Nephron progenitor cell (in vitro differentiated cells): Measurements from ENCODE around the gene ITFG1.
"Not testable (repeated sequence)": the region's sequence is repeated elsewhere in the genome, so short reads cannot be mapped to it uniquely, and the experiment has no call there.

Experiments
- DNase-seq: peaks from one replicate; pipeline ENCODE4 v3.0.0; 2021
- H3K27ac Mint-ChIP-seq: 2 replicates; pipeline ENCODE4 v1.8.0; 2021; ENCODE audit warnings: mild to moderate bottlenecking, moderate library complexity, mixed read lengths
- H3K27me3 Mint-ChIP-seq: 2 replicates; pipeline ENCODE4 v1.8.0; 2021; ENCODE audit warnings: mild to moderate bottlenecking, low read depth, mixed read lengths; ENCODE audit not compliant: poor library complexity
- H3K36me3 Mint-ChIP-seq: 2 replicates; pipeline ENCODE4 v1.8.0; 2021; ENCODE audit warnings: low read depth, mixed read lengths
- H3K4me1 Mint-ChIP-seq: 2 replicates; pipeline ENCODE4 v1.8.0; 2021; ENCODE audit warnings: mixed read lengths
- H3K4me3 Mint-ChIP-seq: 2 replicates; pipeline ENCODE4 v1.8.0; 2021; ENCODE audit warnings: mild to moderate bottlenecking, moderate library complexity, mixed read lengths
- H3K9me3 Mint-ChIP-seq: 2 replicates; pipeline ENCODE4 v1.8.0; 2021; ENCODE audit warnings: mild to moderate bottlenecking, moderate library complexity, mixed read lengths
- CTCF ChIP-seq: fragments of 200-600 bp; sonication (generic); IDR thresholded peaks from 2 replicates; pipeline ENCODE4 v1.5.0; 2021; ENCODE audit warnings: antibody characterized with exemption

ITFG1 gene

GRCh38 chr16:47140686-47141085 is 320.2 kb downstream of the ITFG1 start:
- Mint-ChIP-seq H3K4me3 (no peak overlapping the region), H3K36me3 (no peaks in the 10 kb centered on the region), H3K27me3 (peaks cover 26% of the 10 kb centered on the region), H3K4me1 (peaks cover 34% of the 10 kb centered on the region), H3K27ac (no peak overlapping the region), H3K9me3 (no peaks in the 10 kb centered on the region)
- no peak for DNase-seq
- no peak for TF ChIP-seq CTCF

GRCh38 chr16:47139561-47140185 is 321.2 kb downstream of the ITFG1 start:
- H3K4me3 Mint-ChIP-seq = no peak overlapping the region
- DNase-seq = no peak
- peaks cover 16% of the 10 kb centered on the region for H3K27me3 Mint-ChIP-seq
- no peaks in the 10 kb centered on the region for H3K36me3 Mint-ChIP-seq
- no peaks in the 10 kb centered on the region for H3K9me3 Mint-ChIP-seq
- H3K4me1 Mint-ChIP-seq = peaks cover 34% of the 10 kb centered on the region
- no peak for TF ChIP-seq CTCF
- H3K27ac Mint-ChIP-seq = no peak overlapping the region

- Mint-ChIP-seq H3K4me1 (peaks cover 34% of the 10 kb centered on the region), H3K27me3 (peaks cover 11% of the 10 kb centered on the region)
- not testable (repeated sequence) for H3K9me3 Mint-ChIP-seq, DNase-seq, H3K4me3 Mint-ChIP-seq, H3K27ac Mint-ChIP-seq, H3K36me3 Mint-ChIP-seq
These were observed 322.9 kb downstream of the ITFG1 start for GRCh38 chr16:47137925-47138324.

GRCh38 chr16:47136099-47136842 is 324.6 kb downstream of the ITFG1 start:
- TF ChIP-seq CTCF = no peak
- Mint-ChIP-seq H3K27ac (no peak overlapping the region), H3K27me3 (no peaks in the 10 kb centered on the region), H3K9me3 (no peaks in the 10 kb centered on the region), H3K4me3 (no peak overlapping the region), H3K36me3 (peaks cover 4% of the 10 kb centered on the region), H3K4me1 (peaks cover 22% of the 10 kb centered on the region)
- DNase-seq = no peak

- DNase-seq = no peak
- Mint-ChIP-seq H3K4me1 (peaks cover 28% of the 10 kb centered on the region), H3K27me3 (no peaks in the 10 kb centered on the region), H3K27ac (no peak overlapping the region), H3K9me3 (peaks cover 8% of the 10 kb centered on the region), H3K4me3 (no peak overlapping the region), H3K36me3 (peaks cover 20% of the 10 kb centered on the region)
- TF ChIP-seq CTCF = no peak
These were observed 326.3 kb downstream of the ITFG1 start for GRCh38 chr16:47134550-47134949.

- Mint-ChIP-seq H3K4me3 (no peak overlapping the region), H3K27ac (no peak overlapping the region), H3K36me3 (peaks cover 37% of the 10 kb centered on the region), H3K4me1 (peaks cover 19% of the 10 kb centered on the region), H3K9me3 (peaks cover 9% of the 10 kb centered on the region), H3K27me3 (no peaks in the 10 kb centered on the region)
- TF ChIP-seq CTCF = no peak
- no peak for DNase-seq
These were observed 328.6 kb downstream of the ITFG1 start for GRCh38 chr16:47132308-47132707.
